Upper lobe of left lung (tissue), 4 donors: ENCODE results near the gene MARCHF9.

ENCODE experiments used
- POLR2A ChIP-seq, 4 donors: fragments of 450-650 bp; IDR thresholded peaks; one replicate each; pipeline ENCODE4 v1.5.1; 2016 to 2017; ENCODE audit warnings: antibody characterized with exemption in 4 of 4, mild to moderate bottlenecking in 2 of 4
- TF ChIP-seq, protein P1 (sequence below), 6 experiments: fragments of 450-650 bp in 4 of 6; fragments of 200-600 bp in 2 of 6; sonication (generic) in 2 of 6; IDR thresholded peaks; one replicate each; pipeline ENCODE4 v1.5.1; 2016 to 2019; ENCODE audit warnings: antibody characterized with exemption in 6 of 6

GRCh38 chr12:57762463-57762862 lies 7.6 kb downstream of the MARCHF9 start:
- TF ChIP-seq, protein P1, sequence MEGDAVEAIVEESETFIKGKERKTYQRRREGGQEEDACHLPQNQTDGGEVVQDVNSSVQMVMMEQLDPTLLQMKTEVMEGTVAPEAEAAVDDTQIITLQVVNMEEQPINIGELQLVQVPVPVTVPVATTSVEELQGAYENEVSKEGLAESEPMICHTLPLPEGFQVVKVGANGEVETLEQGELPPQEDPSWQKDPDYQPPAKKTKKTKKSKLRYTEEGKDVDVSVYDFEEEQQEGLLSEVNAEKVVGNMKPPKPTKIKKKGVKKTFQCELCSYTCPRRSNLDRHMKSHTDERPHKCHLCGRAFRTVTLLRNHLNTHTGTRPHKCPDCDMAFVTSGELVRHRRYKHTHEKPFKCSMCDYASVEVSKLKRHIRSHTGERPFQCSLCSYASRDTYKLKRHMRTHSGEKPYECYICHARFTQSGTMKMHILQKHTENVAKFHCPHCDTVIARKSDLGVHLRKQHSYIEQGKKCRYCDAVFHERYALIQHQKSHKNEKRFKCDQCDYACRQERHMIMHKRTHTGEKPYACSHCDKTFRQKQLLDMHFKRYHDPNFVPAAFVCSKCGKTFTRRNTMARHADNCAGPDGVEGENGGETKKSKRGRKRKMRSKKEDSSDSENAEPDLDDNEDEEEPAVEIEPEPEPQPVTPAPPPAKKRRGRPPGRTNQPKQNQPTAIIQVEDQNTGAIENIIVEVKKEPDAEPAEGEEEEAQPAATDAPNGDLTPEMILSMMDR (IDR thresholded peaks at IDR 0.05), result no peak
- no peak for TF ChIP-seq POLR2A (IDR thresholded peaks at IDR 0.05)
